Measurements from ENCODE around the gene SEC61A2. TPM values are rescaled to one million over a fixed set of nuclear protein-coding genes. Genes with fewer than 3 reads are reported as not detected.
A peak's percentile ranks its signal among the peaks of the same experiment; 100 is the strongest.

SEC61A2 gene
- total and polyA plus RNA-seq, 2 of the 8 experiments (the other 6 are each of a cell fraction or from before 2014, with no cell fraction given) = 18.2 to 19.2 TPM

GRCh38 chr10:12194752-12195271 lies 65.3 kb downstream of the SEC61A2 start:
- H2BK120ac ChIP-seq (replicated peaks; ENCODE audit: low read depth, low read length) = no peak overlapping the region
- H3K36me3 ChIP-seq (ENCODE audit: control insufficient read depth in 2 of 4, insufficient read depth in 4 of 4, low read length in 3 of 4) = peaks cover 2 to 16% (median 5%) of the 10 kb centered on the region in 4 experiments; a peak in 4 of 8 replicates
- peaks cover 0 to 6% of the 10 kb centered on the region in 2 experiments for H4K20me1 ChIP-seq (replicated peaks in 1 of 2; ENCODE audit: control insufficient read depth in 1 of 2, insufficient read depth in 2 of 2, low read length in 2 of 2)
- peak overlapping the region; percentile 77 to 96 (median 86) for H3K4me3 ChIP-seq (ENCODE audit: extremely low read depth in 1 of 4, insufficient read depth in 2 of 4, low read depth in 3 of 4, low read length in 4 of 4)
- H2BK5ac ChIP-seq (ENCODE audit: low read depth, low read length) = no peak overlapping the region
- peak overlapping the region; percentile 57 to 81 for H3K4me2 ChIP-seq (ENCODE audit: insufficient read depth in 1 of 2, low read depth in 2 of 2, low read length in 2 of 2)
- DNase-seq (ENCODE audit: low read depth in 1 of 2, low spot score in 2 of 2) = no peak
- no peak overlapping the region for H2BK20ac ChIP-seq (ENCODE audit: low read length)
- POLR2A ChIA-PET (ENCODE audit: partially characterized antibody) = interaction anchor here (1.1 to 2.3 kb wide), 5 partner anchors 13 to 67 kb away, joined by 3 to 28 read pairs (median 6); no protein-coding TSS in a partner anchor
- H3K27ac ChIP-seq (ENCODE audit: low read depth, low read length) = 0 out of 2 replicates have a peak overlapping the region, but pooled peaks have one; percentile 90
- no peak overlapping the region for H2AK5ac ChIP-seq (ENCODE audit: low read depth, low read length)
- CTCF ChIA-PET (ENCODE audit: partially characterized antibody) = interaction anchor here (1.6 kb wide), 1 partner anchor 14 kb away, joined by 5 read pairs; no protein-coding TSS in a partner anchor
- H3K9me3 ChIP-seq (ENCODE audit: insufficient read depth in 2 of 2, low read depth in 1 of 2, low read length in 1 of 2) = no peaks in the 10 kb centered on the region
- no peak overlapping the region for H2AFZ ChIP-seq (ENCODE audit: low read length)
- H2BK12ac ChIP-seq (ENCODE audit: low read depth, low read length) = no peak overlapping the region
- no peak overlapping the region for H3K4ac ChIP-seq (replicated peaks; ENCODE audit: insufficient read length, low read depth, low read length)
- peaks cover 0 to 1% (median 0%) of the 10 kb centered on the region in 4 experiments; a peak in 2 of 7 replicates for H3K4me1 ChIP-seq (replicated peaks in 1 of 4; ENCODE audit: control insufficient read depth in 3 of 4, insufficient read depth in 4 of 4, low read length in 3 of 4)
- no peak overlapping the region for H3K18ac ChIP-seq (ENCODE audit: extremely low read depth, low read length)
- TF ChIP-seq TBP (IDR thresholded peaks at IDR 0.05; ENCODE audit: low read depth, low read length) (peak; percentile 47; the same call in 1 of the 2 replicates), TEAD4 (IDR thresholded peaks at IDR 0.05; ENCODE audit: low read depth, low read length) (no peak), CEBPB (IDR thresholded peaks at IDR 0.05; ENCODE audit: low read depth, low read length) (peak; percentile 45)
- no peak overlapping the region for H4K5ac ChIP-seq (ENCODE audit: insufficient read length, low read depth, low read length)
- no peak for FAIRE-seq
- H3K23me2 ChIP-seq (ENCODE audit: low read depth, low read length) = no peaks in the 10 kb centered on the region; the same call in 1 of the 2 replicates
- no peak overlapping the region for H3K14ac ChIP-seq (ENCODE audit: insufficient read length)
- no peak overlapping the region for H4K91ac ChIP-seq (replicated peaks; ENCODE audit: insufficient read length, low read length)
- no peak overlapping the region for H3K23ac ChIP-seq (ENCODE audit: insufficient read length)
- no peak overlapping the region; the same call in 1 of the 2 replicates for H4K8ac ChIP-seq (ENCODE audit: extremely low read depth, insufficient read depth, low read length)
- no peaks in the 10 kb centered on the region for H3K27me3 ChIP-seq (replicated peaks in 1 of 4; ENCODE audit: control insufficient read depth in 3 of 4, extremely low read depth in 1 of 4, insufficient read depth in 3 of 4, low read length in 3 of 4)
- H3K79me1 ChIP-seq (ENCODE audit: low read depth, low read length) = no peaks in the 10 kb centered on the region
- no peak overlapping the region for H3K56ac ChIP-seq (replicated peaks; ENCODE audit: insufficient read length, low read depth, low read length)
- H2BK15ac ChIP-seq (ENCODE audit: low read length) = no peak overlapping the region
- 9% methylated on average over 27 of the region's 27 CpGs; no CpG with 5 or more reads in 1 of the 2 experiments for WGBS, 2 experiments (ENCODE audit: extremely low coverage in 1 of 2, insufficient coverage in 1 of 2, insufficient read length in 1 of 2, insufficient replicate concordance in 2 of 2, low coverage in 1 of 2, low lambda C conversion rate in 2 of 2, missing lambda C conversion rate in 1 of 2)
- H3K79me2 ChIP-seq (ENCODE audit: control insufficient read depth in 1 of 2, insufficient read depth in 2 of 2, low read length in 2 of 2) = peaks cover 16 to 92% of the 10 kb centered on the region in 2 experiments
- peak overlapping the region; percentile 83 to 97 (median 88) for H3K9ac ChIP-seq (replicated peaks in 1 of 4; ENCODE audit: extremely low read depth in 1 of 4, low read depth in 3 of 4, low read length in 3 of 4)

Data from H1 (cell line).